ENCODE measurements around the gene DOK5. TPM values are rescaled to one million over a fixed set of nuclear protein-coding genes. Genes with fewer than 3 reads are reported as not detected.
"Not testable (repeated sequence)": the region's sequence is repeated elsewhere in the genome, so short reads cannot be mapped to it uniquely, and the experiment has no call there.

The DOK5 gene
- 10.9 and 32.3 TPM in 2 replicates for total RNA-seq (2012; rRNA removed)

DNA sequence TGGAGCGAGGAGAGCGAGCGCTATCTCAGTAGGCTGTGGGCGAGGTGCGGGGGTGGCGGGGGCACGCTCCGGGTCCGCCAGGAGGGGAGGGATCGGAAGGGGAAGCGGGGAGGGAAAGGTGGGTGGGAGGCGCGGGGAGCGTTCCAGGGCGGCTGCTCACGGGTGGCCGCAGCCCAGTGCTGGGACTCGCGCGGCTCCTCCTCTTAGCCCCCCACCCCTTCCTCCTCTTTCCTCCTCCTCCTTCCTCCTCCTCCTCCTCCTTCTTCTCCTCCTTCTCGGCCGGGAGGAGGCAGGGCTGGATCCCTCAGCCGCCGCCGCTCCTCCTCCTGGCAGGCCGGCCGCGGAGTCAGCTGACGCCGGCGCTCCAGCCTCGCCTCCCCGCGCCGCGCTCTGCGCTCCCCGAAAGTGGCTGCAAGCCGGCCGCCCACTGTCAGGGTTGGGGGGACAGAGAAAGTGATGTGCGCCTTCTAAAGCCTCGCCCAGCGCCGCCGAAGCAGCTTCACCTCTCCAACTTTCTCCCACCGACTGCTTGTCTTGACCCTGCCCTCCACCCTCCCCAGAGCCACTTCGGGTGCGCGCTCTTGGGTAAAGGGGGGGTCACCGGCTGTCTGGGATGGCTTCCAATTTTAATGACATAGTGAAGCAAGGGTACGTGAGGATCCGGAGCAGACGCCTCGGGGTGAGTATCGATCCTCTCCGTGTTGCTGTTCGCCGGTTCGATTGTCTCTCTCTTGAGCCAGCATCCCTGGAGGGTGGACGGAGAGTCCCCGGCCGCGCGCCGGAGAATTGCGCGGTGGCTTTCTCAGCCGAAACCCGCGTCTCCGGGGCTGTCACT, at the start of gene DOK5:
Gene DOK5 (plus strand): TSS at position 260 of the 835 bp plus-strand sequence. CDS start 354 bp downstream, at position 614.
- Histone ChIP-seq H3K9me3 (replicated peaks; ENCODE audit: low read length) (no peaks in the 10 kb centered on the region), H3K27me3 (ENCODE audit: control insufficient read depth, insufficient read depth, low read length) (peaks cover 39% of the 10 kb centered on the region), H3K4me2 (ENCODE audit: low read length) (peak within 1 kb of the TSS; percentile 92), H3K4me3 (ENCODE audit: low read length) (peak within 1 kb of the TSS; percentile 76), H3K36me3 (ENCODE audit: insufficient read depth, low read length) (no peaks in the 10 kb centered on the region), H3K4me1 (ENCODE audit: control insufficient read depth, insufficient read depth, low read length) (no peaks in the 10 kb centered on the region), H3K9ac (ENCODE audit: low read depth, low read length) (peak within 1 kb of the TSS; percentile 31)

DNA sequence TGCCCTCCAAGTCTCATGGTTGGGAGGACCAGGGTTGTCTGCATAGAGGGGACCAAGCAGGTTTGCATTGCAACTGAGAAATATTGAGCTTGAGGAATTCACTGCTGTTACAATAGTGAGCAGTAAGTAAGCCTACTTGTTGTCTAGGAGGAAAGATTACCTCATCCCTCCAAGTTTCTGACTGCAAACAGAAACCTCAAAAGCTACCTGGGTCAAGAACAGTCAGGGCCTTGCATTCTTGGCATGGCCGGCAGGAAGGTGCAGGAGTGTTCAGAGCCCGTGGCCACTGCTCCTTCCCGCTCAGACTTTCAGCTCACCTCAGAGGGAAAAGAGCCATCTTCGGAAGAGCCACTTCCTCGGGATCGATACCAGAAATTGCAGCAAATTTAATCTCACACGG, 46.0 kb upstream of the DOK5 start:
- no peaks in the 10 kb centered on the region for H3K36me3 ChIP-seq (ENCODE audit: insufficient read depth, low read length)
- no peak overlapping the region for H3K4me2 ChIP-seq (ENCODE audit: low read length)
- H3K9me3 ChIP-seq (replicated peaks; ENCODE audit: low read length) = no peaks in the 10 kb centered on the region
- H3K9ac ChIP-seq (ENCODE audit: low read depth, low read length) = no peak overlapping the region
- H3K4me1 ChIP-seq (ENCODE audit: control insufficient read depth, insufficient read depth, low read length) = no peaks in the 10 kb centered on the region
- peaks cover 3% of the 10 kb centered on the region for H3K27me3 ChIP-seq (ENCODE audit: control insufficient read depth, insufficient read depth, low read length)
- no peak overlapping the region for H3K4me3 ChIP-seq (ENCODE audit: low read length)

DNA sequence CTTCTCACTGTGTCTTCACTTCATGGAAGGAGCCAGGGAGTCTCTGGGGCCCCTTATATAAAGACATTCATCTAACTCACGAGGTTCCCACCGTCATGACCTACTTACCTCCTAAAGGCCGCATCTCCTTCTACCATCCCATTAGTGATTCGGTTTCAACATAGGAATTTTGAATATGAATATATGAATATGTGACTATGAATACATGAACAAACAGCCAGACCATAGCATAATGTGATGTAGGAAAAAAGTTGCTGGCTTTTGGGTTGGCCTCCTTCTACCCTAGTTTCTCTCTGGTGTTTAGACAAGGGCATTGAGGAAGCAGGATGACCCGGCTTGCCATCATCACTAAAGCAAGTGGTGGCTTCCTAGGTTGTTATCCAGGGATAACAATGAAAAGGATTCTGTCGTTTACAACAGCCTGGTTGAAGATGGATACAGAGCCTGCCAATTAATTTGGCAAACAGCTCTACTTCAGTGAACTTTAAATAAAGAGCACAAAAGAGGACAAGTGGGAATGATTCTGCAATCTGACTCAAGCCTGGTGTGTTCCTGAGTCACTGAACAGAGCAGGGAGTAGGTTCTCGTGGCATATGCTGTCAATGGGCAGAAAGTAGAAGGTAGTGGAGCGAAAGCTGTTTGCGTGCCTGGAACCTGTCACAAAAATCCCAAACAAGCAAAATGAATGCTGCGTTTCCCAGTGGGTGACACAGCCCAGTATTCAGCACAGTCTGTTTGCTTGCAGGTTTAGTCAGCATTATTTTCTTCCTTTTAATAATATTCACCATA, 44.0 kb upstream of the DOK5 start:
- Histone ChIP-seq H3K9me3 (replicated peaks; ENCODE audit: low read length) (no peaks in the 10 kb centered on the region), H3K27me3 (ENCODE audit: control insufficient read depth, insufficient read depth, low read length) (peaks cover 3% of the 10 kb centered on the region), H3K9ac (ENCODE audit: low read depth, low read length) (no peak overlapping the region), H3K4me3 (ENCODE audit: low read length) (no peak overlapping the region), H3K4me1 (ENCODE audit: control insufficient read depth, insufficient read depth, low read length) (no peaks in the 10 kb centered on the region), H3K36me3 (ENCODE audit: insufficient read depth, low read length) (no peaks in the 10 kb centered on the region), H3K4me2 (ENCODE audit: low read length) (no peak overlapping the region)

DNA sequence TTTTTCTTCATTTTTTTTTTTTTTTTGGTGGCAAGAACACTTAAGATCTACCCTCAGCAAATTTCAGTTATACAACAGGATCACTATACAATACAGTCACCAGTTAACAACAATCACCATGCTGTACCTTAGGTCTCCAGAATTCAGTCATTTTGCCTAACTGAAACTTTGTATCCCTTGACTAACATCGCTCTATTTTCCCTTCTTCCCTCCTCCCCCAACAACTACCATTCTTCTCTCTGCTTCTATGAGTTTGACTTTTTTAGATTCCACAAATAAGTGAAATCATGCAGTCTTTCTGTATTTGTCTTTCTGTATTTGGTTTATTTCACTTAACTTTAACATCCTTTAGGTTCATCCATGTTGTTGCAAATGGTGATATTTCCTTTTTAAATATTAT, 42.4 kb upstream of the DOK5 start:
- Histone ChIP-seq H3K9ac (ENCODE audit: low read depth, low read length) (no peak overlapping the region), H3K4me2 (ENCODE audit: low read length) (no peak overlapping the region), H3K27me3 (ENCODE audit: control insufficient read depth, insufficient read depth, low read length) (peaks cover 3% of the 10 kb centered on the region), H3K9me3 (replicated peaks; ENCODE audit: low read length) (no peaks in the 10 kb centered on the region), H3K4me3 (ENCODE audit: low read length) (no peak overlapping the region), H3K36me3 (ENCODE audit: insufficient read depth, low read length) (no peaks in the 10 kb centered on the region), H3K4me1 (ENCODE audit: control insufficient read depth, insufficient read depth, low read length) (no peaks in the 10 kb centered on the region)

DNA sequence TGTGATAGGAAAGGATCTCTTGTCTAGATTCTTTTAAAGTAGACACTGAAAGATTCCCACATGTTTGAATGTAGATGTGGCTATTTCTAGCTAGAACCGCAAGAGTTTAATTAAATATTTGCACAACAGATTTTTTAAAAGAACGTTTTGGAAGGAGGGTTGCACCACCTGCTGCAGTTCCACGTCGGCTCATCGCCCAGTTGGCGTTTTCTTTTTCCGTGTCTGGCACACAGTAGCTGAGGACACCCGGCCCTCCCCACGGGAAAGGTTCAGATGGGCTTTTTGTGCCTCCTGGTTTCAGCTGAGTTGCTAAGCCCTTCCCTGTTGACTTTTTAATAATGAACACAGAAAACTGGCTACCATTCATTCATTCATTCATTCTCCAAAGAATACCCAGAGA, 41.8 kb upstream of the DOK5 start:
- Histone ChIP-seq H3K27me3 (ENCODE audit: control insufficient read depth, insufficient read depth, low read length) (peaks cover 3% of the 10 kb centered on the region), H3K4me1 (ENCODE audit: control insufficient read depth, insufficient read depth, low read length) (no peaks in the 10 kb centered on the region), H3K9me3 (replicated peaks; ENCODE audit: low read length) (no peaks in the 10 kb centered on the region), H3K4me2 (ENCODE audit: low read length) (no peak overlapping the region), H3K36me3 (ENCODE audit: insufficient read depth, low read length) (no peaks in the 10 kb centered on the region), H3K4me3 (ENCODE audit: low read length) (no peak overlapping the region), H3K9ac (ENCODE audit: low read depth, low read length) (no peak overlapping the region)

DNA sequence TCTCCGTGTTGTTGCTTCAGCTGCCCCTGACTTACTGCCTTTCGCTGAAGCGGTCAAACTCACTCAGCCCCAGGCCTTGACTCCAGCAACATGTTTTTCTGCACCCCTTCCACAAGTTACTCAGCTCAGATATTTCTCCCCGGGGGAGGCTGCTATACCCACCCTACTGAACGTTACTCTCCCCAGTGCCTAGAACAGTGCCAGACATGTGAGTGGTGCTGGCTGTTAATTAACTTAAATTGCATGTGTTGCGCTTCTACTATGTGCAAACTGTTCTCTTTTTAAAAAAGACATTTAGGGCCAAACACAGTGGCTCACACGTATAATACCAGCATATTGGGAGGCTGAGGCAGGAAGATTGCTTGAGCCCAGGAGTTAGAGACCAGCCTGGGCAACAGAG, 41.2 kb upstream of the DOK5 start:
- Histone ChIP-seq H3K9me3 (replicated peaks; ENCODE audit: low read length) (no peaks in the 10 kb centered on the region), H3K27me3 (ENCODE audit: control insufficient read depth, insufficient read depth, low read length) (peaks cover 3% of the 10 kb centered on the region), H3K4me3 (ENCODE audit: low read length) (no peak overlapping the region), H3K4me1 (ENCODE audit: control insufficient read depth, insufficient read depth, low read length) (no peaks in the 10 kb centered on the region), H3K4me2 (ENCODE audit: low read length) (no peak overlapping the region), H3K9ac (ENCODE audit: low read depth, low read length) (no peak overlapping the region), H3K36me3 (ENCODE audit: insufficient read depth, low read length) (no peaks in the 10 kb centered on the region)

DNA sequence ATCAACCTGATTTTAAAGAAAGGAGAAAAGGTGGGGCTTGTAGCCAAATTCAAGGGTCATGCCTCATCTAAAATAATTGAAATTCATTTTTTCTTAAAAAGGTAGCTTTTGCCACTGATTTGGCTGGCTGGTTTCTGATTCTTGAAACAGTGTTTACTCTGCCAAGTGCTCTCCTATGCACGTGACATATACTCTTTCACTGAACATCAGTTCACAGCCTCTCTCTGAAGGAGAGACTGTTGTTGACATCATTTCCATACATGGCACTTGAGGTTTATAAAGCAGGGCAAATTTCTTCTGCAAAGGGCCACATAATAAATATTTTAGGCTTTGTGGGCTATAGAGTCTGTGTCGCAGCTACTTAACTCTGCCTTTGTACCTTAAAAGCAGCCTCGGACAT, 40.4 kb upstream of the DOK5 start:
- Histone ChIP-seq H3K27me3 (ENCODE audit: control insufficient read depth, insufficient read depth, low read length) (peaks cover 3% of the 10 kb centered on the region), H3K4me2 (ENCODE audit: low read length) (no peak overlapping the region), H3K4me3 (ENCODE audit: low read length) (no peak overlapping the region), H3K9ac (ENCODE audit: low read depth, low read length) (no peak overlapping the region), H3K4me1 (ENCODE audit: control insufficient read depth, insufficient read depth, low read length) (no peaks in the 10 kb centered on the region), H3K9me3 (replicated peaks; ENCODE audit: low read length) (no peaks in the 10 kb centered on the region), H3K36me3 (ENCODE audit: insufficient read depth, low read length) (no peaks in the 10 kb centered on the region)

DNA sequence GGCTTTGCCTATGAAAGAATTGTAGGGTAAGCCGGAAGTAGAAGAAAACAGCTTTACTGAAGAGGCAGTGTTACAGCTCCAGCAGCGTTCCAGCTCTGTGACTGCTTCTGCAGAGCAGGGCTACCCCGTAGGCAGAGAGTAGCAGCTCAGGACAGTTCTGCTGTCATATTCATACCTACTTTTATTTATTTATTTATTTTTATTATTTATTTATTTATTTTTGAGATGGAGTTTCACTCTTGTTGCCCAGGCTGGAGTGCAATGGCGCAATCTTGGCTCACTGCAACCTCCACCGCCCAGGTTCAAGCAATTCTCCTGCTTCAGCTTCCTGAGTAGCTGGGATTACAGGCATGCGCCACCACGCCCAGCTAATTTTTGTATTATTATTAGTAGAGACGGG, 39.0 kb upstream of the DOK5 start:
- not testable (repeated sequence) for H3K36me3 ChIP-seq (ENCODE audit: insufficient read depth, low read length); H3K4me1 ChIP-seq (ENCODE audit: control insufficient read depth, insufficient read depth, low read length); H3K4me2 ChIP-seq (ENCODE audit: low read length); H3K9me3 ChIP-seq (replicated peaks; ENCODE audit: low read length); H3K4me3 ChIP-seq (ENCODE audit: low read length); H3K27me3 ChIP-seq (ENCODE audit: control insufficient read depth, insufficient read depth, low read length); H3K9ac ChIP-seq (ENCODE audit: low read depth, low read length)

DNA sequence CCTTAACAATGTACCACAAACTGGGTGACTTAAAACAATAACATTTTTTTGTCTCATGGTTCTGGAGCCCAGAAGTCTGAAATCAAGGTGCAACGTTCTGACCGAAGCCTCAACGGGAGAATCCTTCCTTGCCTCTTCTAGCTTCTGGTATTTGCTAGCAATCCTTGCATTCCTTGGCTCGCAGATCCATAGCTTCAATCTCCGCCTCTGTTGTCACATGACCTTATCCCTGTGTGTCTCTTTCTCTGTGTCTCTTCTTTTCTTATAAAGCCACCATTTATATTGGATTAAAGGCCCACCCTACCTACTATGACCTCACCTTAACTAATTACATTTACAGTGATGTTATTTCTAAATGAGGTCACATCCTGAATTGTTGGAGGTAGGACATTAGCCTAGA, 37.2 kb upstream of the DOK5 start:
- H3K9me3 ChIP-seq (replicated peaks; ENCODE audit: low read length) = no peaks in the 10 kb centered on the region
- no peaks in the 10 kb centered on the region for H3K36me3 ChIP-seq (ENCODE audit: insufficient read depth, low read length)
- no peak overlapping the region for H3K9ac ChIP-seq (ENCODE audit: low read depth, low read length)
- no peak overlapping the region for H3K4me3 ChIP-seq (ENCODE audit: low read length)
- H3K4me1 ChIP-seq (ENCODE audit: control insufficient read depth, insufficient read depth, low read length) = no peaks in the 10 kb centered on the region
- H3K4me2 ChIP-seq (ENCODE audit: low read length) = no peak overlapping the region
- H3K27me3 ChIP-seq (ENCODE audit: control insufficient read depth, insufficient read depth, low read length) = peaks cover 3% of the 10 kb centered on the region

DNA sequence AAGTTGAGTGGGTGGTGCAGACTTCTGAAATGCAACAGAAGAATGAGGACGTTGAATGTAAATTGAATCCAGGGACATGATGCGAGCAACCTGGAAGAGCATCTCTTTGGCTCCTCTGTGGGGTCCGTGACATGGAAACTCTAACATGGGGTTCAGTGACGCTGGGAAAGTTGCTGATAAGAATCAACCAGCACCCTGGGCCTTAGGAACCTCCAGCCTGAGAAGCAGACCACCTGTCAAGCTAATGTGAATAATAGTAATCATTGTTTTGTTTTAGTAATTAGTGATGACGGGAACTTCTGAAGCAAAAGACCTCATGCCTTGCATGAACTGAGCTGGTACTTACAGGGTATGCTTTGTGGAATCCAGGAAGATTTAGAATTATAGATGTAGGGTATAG, 25.2 kb upstream of the DOK5 start:
- Histone ChIP-seq H3K27me3 (ENCODE audit: control insufficient read depth, insufficient read depth, low read length) (no peaks in the 10 kb centered on the region), H3K36me3 (ENCODE audit: insufficient read depth, low read length) (no peaks in the 10 kb centered on the region), H3K4me1 (ENCODE audit: control insufficient read depth, insufficient read depth, low read length) (no peaks in the 10 kb centered on the region), H3K4me2 (ENCODE audit: low read length) (no peak overlapping the region), H3K9ac (ENCODE audit: low read depth, low read length) (no peak overlapping the region), H3K4me3 (ENCODE audit: low read length) (no peak overlapping the region), H3K9me3 (replicated peaks; ENCODE audit: low read length) (no peaks in the 10 kb centered on the region)

DNA sequence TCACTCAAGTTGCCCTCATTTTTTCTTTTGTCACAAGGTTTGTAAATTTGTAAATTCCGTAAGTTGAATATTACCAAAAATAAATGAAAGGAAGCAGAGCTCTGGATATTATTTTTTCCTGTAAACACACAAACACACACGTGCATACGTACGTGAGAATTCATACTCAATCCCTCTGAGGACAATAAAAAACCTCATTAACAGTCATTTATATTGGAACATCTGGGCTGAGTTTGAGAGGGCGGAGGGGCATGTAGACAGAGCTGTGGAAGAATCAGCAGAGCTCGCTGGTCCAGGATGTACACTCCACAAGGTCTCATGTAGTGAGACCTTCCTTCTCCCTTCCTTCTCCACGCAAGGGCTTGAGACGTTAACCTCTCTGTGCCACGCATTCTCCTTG, 24.2 kb upstream of the DOK5 start:
- no peaks in the 10 kb centered on the region for H3K4me1 ChIP-seq (ENCODE audit: control insufficient read depth, insufficient read depth, low read length)
- no peaks in the 10 kb centered on the region for H3K27me3 ChIP-seq (ENCODE audit: control insufficient read depth, insufficient read depth, low read length)
- no peaks in the 10 kb centered on the region for H3K9me3 ChIP-seq (replicated peaks; ENCODE audit: low read length)
- no peaks in the 10 kb centered on the region for H3K36me3 ChIP-seq (ENCODE audit: insufficient read depth, low read length)
- H3K9ac ChIP-seq (ENCODE audit: low read depth, low read length) = no peak overlapping the region
- no peak overlapping the region for H3K4me3 ChIP-seq (ENCODE audit: low read length)
- no peak overlapping the region for H3K4me2 ChIP-seq (ENCODE audit: low read length)
